Measurements from ENCODE around the gene MORC3.
"Not testable (repeated sequence)": the region's sequence is repeated elsewhere in the genome, so short reads cannot be mapped to it uniquely, and the experiment has no call there.

Gene MORC3

DNA sequence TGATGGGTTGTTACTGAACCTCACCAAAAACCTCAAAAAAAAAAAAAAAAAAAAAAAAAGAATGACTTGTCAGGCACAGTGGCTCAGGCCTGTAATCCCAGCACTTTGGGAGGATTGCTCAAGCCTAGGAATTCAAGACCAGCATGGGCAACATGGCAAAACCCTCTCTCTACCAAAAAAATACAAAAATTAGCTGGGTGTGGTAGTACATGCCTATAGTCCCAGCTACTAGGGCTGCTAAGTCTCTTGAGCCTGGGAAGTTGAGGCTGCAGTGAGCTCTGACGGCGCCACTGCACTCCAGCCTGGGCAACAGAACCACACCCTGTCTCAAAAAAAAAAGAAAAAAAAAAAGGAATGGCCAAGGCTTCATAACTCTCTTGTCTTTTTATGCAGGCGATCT is 76.3 kb downstream of the MORC3 start:
- no peak overlapping the region for H3K9ac ChIP-seq (ENCODE audit: low read depth in 1 of 2, low read length in 2 of 2)
- no peaks in the 10 kb centered on the region for H3K4me1 ChIP-seq (ENCODE audit: control insufficient read depth in 2 of 2, insufficient read depth in 2 of 2, low read length in 2 of 2)
- no peak overlapping the region for H3K27ac ChIP-seq (ENCODE audit: low read depth in 2 of 2, low read length in 2 of 2)
- H3K27me3 ChIP-seq (ENCODE audit: control insufficient read depth in 2 of 2, insufficient read depth in 2 of 2, low read length in 2 of 2), result no peaks in the 10 kb centered on the region
- H3K9me3 ChIP-seq (ENCODE audit: control insufficient read depth in 2 of 2, low read length in 2 of 2), result no peaks in the 10 kb centered on the region
- no peak overlapping the region for H3K4me3 ChIP-seq (ENCODE audit: low read length in 2 of 2)
- no peaks in the 10 kb centered on the region for H3K36me3 ChIP-seq (ENCODE audit: control insufficient read depth in 2 of 2, insufficient read depth in 2 of 2, low read length in 2 of 2)

DNA sequence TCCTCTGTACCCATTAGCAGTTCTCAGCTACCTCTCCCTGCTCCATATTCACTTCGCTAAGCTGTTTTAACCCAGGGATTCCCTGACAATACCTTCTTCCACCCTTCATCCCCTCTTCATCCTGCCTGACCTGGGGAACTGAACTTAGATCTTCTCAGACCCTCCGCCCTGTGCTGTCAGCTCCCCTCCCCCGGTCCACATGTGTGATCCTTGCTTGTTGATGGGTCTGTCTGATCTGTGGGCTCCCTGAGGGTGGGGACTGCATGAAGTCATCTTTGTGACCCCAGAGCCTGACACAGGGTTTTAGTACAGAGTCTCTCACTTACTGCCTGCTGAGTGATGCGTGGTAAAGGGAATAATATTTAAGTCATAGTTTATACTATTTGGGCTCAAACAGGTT is 77.0 kb downstream of the MORC3 start:
- no peak overlapping the region for H3K27ac ChIP-seq (ENCODE audit: low read depth in 2 of 2, low read length in 2 of 2)
- H3K27me3 ChIP-seq (ENCODE audit: control insufficient read depth in 2 of 2, insufficient read depth in 2 of 2, low read length in 2 of 2), result no peaks in the 10 kb centered on the region
- no peaks in the 10 kb centered on the region for H3K36me3 ChIP-seq (ENCODE audit: control insufficient read depth in 2 of 2, insufficient read depth in 2 of 2, low read length in 2 of 2)

DNA sequence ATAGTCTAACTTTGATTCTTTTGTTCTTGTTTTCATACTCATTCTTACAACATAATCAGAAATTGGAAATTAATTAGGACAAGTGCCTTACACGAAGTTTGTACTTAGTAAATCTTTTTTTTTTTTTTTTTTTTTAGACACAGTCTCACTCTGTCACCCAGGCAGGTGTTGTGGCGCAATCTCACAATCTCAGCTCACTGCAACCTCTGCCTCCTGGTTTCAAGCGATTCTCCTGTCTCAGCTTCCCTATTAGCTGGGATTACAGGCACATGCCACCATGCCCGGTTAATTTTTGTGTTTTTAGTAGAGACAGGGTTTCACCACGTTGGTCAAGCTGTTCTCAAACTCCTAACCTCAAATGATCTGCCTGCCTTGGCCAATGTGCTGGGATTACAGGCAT is 77.6 kb downstream of the MORC3 start:
- no peak overlapping the region for H3K27ac ChIP-seq (ENCODE audit: low read depth in 2 of 2, low read length in 2 of 2)
- no peak overlapping the region for H3K9ac ChIP-seq (ENCODE audit: low read depth in 1 of 2, low read length in 2 of 2)
- H3K27me3 ChIP-seq (ENCODE audit: control insufficient read depth in 2 of 2, insufficient read depth in 2 of 2, low read length in 2 of 2), result no peaks in the 10 kb centered on the region
- no peaks in the 10 kb centered on the region for H3K36me3 ChIP-seq (ENCODE audit: control insufficient read depth in 2 of 2, insufficient read depth in 2 of 2, low read length in 2 of 2)
- H3K4me1 ChIP-seq (ENCODE audit: control insufficient read depth in 2 of 2, insufficient read depth in 2 of 2, low read length in 2 of 2), result no peaks in the 10 kb centered on the region
- H3K4me3 ChIP-seq (ENCODE audit: low read length in 2 of 2), result no peak overlapping the region
- no peaks in the 10 kb centered on the region for H3K9me3 ChIP-seq (ENCODE audit: control insufficient read depth in 2 of 2, low read length in 2 of 2)

More for the DNA sequence above, 77.0 kb downstream of the MORC3 start:
- Histone ChIP-seq H3K4me1 (ENCODE audit: control insufficient read depth in 2 of 2, insufficient read depth in 2 of 2, low read length in 2 of 2) (no peaks in the 10 kb centered on the region), H3K9me3 (ENCODE audit: control insufficient read depth in 2 of 2, low read length in 2 of 2) (no peaks in the 10 kb centered on the region), H3K4me3 (ENCODE audit: low read length in 2 of 2) (no peak overlapping the region), H3K9ac (ENCODE audit: low read depth in 1 of 2, low read length in 2 of 2) (no peak overlapping the region)

DNA sequence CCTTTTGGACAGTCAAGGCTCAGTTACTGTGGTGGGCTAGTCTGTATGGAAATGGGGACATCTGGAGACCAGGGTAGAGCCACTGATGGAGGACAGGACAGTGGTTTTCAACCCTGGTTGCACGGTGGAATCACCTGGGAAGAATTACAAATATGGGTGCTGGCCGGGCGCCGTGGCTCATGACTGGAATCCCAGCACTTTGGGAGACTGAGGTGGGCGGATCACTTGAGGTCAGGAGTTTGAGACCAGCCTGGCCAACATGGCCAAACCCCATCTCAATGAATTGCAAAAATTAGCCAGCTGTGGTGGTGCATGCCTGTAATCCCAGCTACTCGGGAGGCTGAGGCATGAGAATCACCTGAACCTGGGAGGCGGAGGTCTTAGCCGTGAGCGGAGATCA is 79.7 kb downstream of the MORC3 start:
- not testable (repeated sequence) for H3K27me3 ChIP-seq (ENCODE audit: control insufficient read depth in 2 of 2, insufficient read depth in 2 of 2, low read length in 2 of 2); H3K9ac ChIP-seq (ENCODE audit: low read depth in 1 of 2, low read length in 2 of 2); H3K9me3 ChIP-seq (ENCODE audit: control insufficient read depth in 2 of 2, low read length in 2 of 2); H3K4me1 ChIP-seq (ENCODE audit: control insufficient read depth in 2 of 2, insufficient read depth in 2 of 2, low read length in 2 of 2); H3K4me3 ChIP-seq (ENCODE audit: low read length in 2 of 2); H3K27ac ChIP-seq (ENCODE audit: low read depth in 2 of 2, low read length in 2 of 2); H3K36me3 ChIP-seq (ENCODE audit: control insufficient read depth in 2 of 2, insufficient read depth in 2 of 2, low read length in 2 of 2)

DNA sequence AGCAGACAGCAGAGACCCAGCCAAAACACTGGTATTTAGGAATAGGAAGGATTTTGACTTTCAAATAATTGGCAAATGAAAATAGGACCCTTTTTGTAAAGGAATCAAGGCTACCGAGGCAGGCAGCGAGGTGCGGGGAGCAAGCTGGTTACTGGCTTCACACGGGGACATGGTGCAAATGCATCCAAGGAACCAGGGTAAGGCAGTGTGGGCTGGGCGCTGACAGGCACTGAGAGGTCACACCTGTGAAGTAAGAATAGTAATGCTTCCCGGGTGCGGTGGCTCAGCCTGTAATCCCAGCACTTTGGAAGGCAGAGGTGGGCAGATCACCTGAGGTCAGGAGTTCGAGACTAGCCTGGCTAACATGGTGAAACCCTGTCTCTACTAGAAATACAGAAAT is 80.7 kb downstream of the MORC3 start:
- H3K4me1 ChIP-seq (ENCODE audit: control insufficient read depth in 2 of 2, insufficient read depth in 2 of 2, low read length in 2 of 2), result no peaks in the 10 kb centered on the region
- no peaks in the 10 kb centered on the region for H3K27me3 ChIP-seq (ENCODE audit: control insufficient read depth in 2 of 2, insufficient read depth in 2 of 2, low read length in 2 of 2)
- no peak overlapping the region for H3K27ac ChIP-seq (ENCODE audit: low read depth in 2 of 2, low read length in 2 of 2)
- H3K4me3 ChIP-seq (ENCODE audit: low read length in 2 of 2), result no peak overlapping the region
- H3K36me3 ChIP-seq (ENCODE audit: control insufficient read depth in 2 of 2, insufficient read depth in 2 of 2, low read length in 2 of 2), result peaks cover 0 to 4% of the 10 kb centered on the region in 2 donors
- H3K9me3 ChIP-seq (ENCODE audit: control insufficient read depth in 2 of 2, low read length in 2 of 2), result no peaks in the 10 kb centered on the region
- H3K9ac ChIP-seq (ENCODE audit: low read depth in 1 of 2, low read length in 2 of 2), result no peak overlapping the region

DNA sequence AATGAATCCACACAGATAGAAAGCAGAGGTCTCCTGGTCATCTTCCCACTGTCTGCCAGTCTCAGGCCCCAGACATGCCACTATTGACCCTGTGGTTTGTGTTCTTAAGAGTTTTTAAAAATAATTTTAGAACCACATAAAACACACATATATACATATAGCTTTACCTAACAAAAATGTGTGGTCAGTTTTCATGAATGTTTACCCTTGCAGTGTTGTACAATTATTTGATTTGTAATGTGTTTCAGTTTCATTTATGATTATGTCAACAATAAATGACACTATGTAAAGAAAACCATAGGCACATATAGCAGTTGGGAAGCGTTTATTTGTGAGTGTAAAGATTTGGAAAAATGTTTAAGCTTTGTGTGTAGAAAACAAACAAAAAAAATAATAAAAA is 82.3 kb downstream of the MORC3 start:
- Histone ChIP-seq H3K4me3 (ENCODE audit: low read length in 2 of 2) (no peak overlapping the region), H3K27me3 (ENCODE audit: control insufficient read depth in 2 of 2, insufficient read depth in 2 of 2, low read length in 2 of 2) (no peaks in the 10 kb centered on the region), H3K9me3 (ENCODE audit: control insufficient read depth in 2 of 2, low read length in 2 of 2) (no peaks in the 10 kb centered on the region), H3K4me1 (ENCODE audit: control insufficient read depth in 2 of 2, insufficient read depth in 2 of 2, low read length in 2 of 2) (no peaks in the 10 kb centered on the region), H3K36me3 (ENCODE audit: control insufficient read depth in 2 of 2, insufficient read depth in 2 of 2, low read length in 2 of 2) (peaks cover 0 to 4% of the 10 kb centered on the region in 2 donors), H3K27ac (ENCODE audit: low read depth in 2 of 2, low read length in 2 of 2) (no peak overlapping the region), H3K9ac (ENCODE audit: low read depth in 1 of 2, low read length in 2 of 2) (no peak overlapping the region)

DNA sequence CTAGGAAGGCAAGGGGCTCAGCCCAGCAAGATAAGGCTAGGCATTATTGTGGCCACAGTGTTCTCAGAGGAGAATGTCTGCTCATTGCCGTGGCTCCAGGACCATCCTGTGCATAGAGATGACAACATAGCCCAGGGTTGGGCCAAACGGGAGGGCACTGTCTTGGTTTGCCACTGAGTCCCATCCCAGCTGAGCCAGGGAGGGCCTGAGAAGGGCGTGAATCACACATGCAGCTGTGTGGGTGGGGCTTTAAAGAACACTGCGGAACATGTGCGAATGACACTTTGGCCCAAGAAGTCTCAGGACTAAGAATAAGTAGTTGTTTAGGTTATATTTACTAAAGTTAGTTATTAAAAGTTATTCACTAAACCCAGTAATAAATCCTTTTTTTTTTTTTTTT is 83.7 kb downstream of the MORC3 start:
- Histone ChIP-seq H3K4me3 (ENCODE audit: low read length in 2 of 2) (no peak overlapping the region), H3K27me3 (ENCODE audit: control insufficient read depth in 2 of 2, insufficient read depth in 2 of 2, low read length in 2 of 2) (no peaks in the 10 kb centered on the region), H3K4me1 (ENCODE audit: control insufficient read depth in 2 of 2, insufficient read depth in 2 of 2, low read length in 2 of 2) (no peaks in the 10 kb centered on the region), H3K27ac (ENCODE audit: low read depth in 2 of 2, low read length in 2 of 2) (no peak overlapping the region), H3K9ac (ENCODE audit: low read depth in 1 of 2, low read length in 2 of 2) (no peak overlapping the region), H3K9me3 (ENCODE audit: control insufficient read depth in 2 of 2, low read length in 2 of 2) (no peaks in the 10 kb centered on the region), H3K36me3 (ENCODE audit: control insufficient read depth in 2 of 2, insufficient read depth in 2 of 2, low read length in 2 of 2) (peaks cover 0 to 4% of the 10 kb centered on the region in 2 donors)

DNA sequence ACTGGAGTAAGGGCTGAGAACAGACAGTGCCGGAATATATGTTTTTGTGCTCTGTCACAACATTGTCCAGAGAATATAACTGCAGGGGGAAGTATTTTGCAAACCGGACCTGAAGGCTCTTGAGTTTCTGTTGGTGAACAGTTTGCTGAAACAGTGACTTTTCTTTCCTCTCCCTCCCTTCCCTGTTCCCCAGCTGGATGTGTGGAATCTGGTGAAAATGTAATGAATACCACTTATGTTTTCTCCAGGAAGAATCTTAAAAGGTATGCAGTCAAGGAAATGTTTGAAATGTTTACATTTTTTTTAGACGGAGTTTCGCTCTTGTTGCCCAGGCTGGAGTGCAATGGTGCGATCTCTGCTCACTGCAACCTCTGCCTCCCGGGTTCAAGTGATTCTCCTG is 88.6 kb downstream of the MORC3 start:
- no peak overlapping the region for H3K27ac ChIP-seq (ENCODE audit: low read depth in 2 of 2, low read length in 2 of 2)
- no peak overlapping the region for H3K9ac ChIP-seq (ENCODE audit: low read depth in 1 of 2, low read length in 2 of 2)
- H3K36me3 ChIP-seq (ENCODE audit: control insufficient read depth in 2 of 2, insufficient read depth in 2 of 2, low read length in 2 of 2), result peaks cover 3 to 6% of the 10 kb centered on the region in 2 donors
- H3K9me3 ChIP-seq (ENCODE audit: control insufficient read depth in 2 of 2, low read length in 2 of 2), result no peaks in the 10 kb centered on the region
- H3K4me3 ChIP-seq (ENCODE audit: low read length in 2 of 2), result no peak overlapping the region
- no peaks in the 10 kb centered on the region for H3K4me1 ChIP-seq (ENCODE audit: control insufficient read depth in 2 of 2, insufficient read depth in 2 of 2, low read length in 2 of 2)
- no peaks in the 10 kb centered on the region for H3K27me3 ChIP-seq (ENCODE audit: control insufficient read depth in 2 of 2, insufficient read depth in 2 of 2, low read length in 2 of 2)

DNA sequence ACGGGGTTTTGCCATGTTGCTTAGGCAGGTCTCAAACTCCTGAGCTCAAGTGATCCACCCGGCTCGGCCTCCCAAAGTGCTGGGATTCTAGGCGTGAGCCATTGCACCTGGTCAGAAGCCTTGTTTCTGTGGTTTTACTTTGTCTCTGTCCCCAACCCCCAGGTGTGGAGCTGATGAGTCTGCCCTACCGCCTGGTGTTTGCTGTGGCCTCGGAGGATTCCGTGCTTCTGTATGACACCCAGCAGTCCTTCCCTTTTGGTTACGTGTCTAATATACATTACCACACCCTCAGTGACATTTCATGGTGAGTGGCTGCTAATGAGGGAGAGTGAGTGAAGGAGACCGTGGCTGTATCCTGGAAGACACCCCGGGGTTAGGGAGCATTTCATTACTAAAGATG is 91.3 kb downstream of the MORC3 start:
- H3K27ac ChIP-seq (ENCODE audit: low read depth in 2 of 2, low read length in 2 of 2), result no peak overlapping the region
- H3K36me3 ChIP-seq (ENCODE audit: control insufficient read depth in 2 of 2, insufficient read depth in 2 of 2, low read length in 2 of 2), result peaks cover 0 to 6% of the 10 kb centered on the region in 2 donors
- no peak overlapping the region for H3K4me3 ChIP-seq (ENCODE audit: low read length in 2 of 2)
- H3K4me1 ChIP-seq (ENCODE audit: control insufficient read depth in 2 of 2, insufficient read depth in 2 of 2, low read length in 2 of 2), result no peaks in the 10 kb centered on the region
- H3K9ac ChIP-seq (ENCODE audit: low read depth in 1 of 2, low read length in 2 of 2), result no peak overlapping the region
- H3K9me3 ChIP-seq (ENCODE audit: control insufficient read depth in 2 of 2, low read length in 2 of 2), result no peaks in the 10 kb centered on the region
- no peaks in the 10 kb centered on the region for H3K27me3 ChIP-seq (ENCODE audit: control insufficient read depth in 2 of 2, insufficient read depth in 2 of 2, low read length in 2 of 2)

DNA sequence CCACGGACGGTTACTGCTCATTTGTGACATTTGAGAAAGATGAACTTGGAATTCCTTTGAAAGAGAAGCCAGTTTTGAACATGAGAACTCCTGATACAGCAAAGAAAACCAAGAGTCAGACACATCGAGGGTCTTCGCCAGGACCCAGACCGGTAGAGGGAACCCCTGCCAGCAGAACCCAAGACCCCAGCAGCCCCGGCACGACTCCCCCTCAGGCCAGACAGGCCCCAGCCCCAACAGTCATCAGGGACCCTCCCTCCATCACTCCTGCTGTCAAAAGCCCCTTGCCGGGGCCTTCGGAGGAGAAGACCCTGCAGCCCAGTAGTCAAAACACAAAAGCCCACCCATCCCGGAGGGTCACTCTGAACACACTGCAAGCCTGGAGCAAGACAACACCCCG is 92.9 kb downstream of the MORC3 start:
- H3K27me3 ChIP-seq (ENCODE audit: control insufficient read depth in 2 of 2, insufficient read depth in 2 of 2, low read length in 2 of 2), result no peaks in the 10 kb centered on the region
- H3K4me1 ChIP-seq (ENCODE audit: control insufficient read depth in 2 of 2, insufficient read depth in 2 of 2, low read length in 2 of 2), result no peaks in the 10 kb centered on the region
- H3K9me3 ChIP-seq (ENCODE audit: control insufficient read depth in 2 of 2, low read length in 2 of 2), result no peaks in the 10 kb centered on the region
- H3K27ac ChIP-seq (ENCODE audit: low read depth in 2 of 2, low read length in 2 of 2), result no peak overlapping the region
- H3K9ac ChIP-seq (ENCODE audit: low read depth in 1 of 2, low read length in 2 of 2), result no peak overlapping the region
- H3K36me3 ChIP-seq (ENCODE audit: control insufficient read depth in 2 of 2, insufficient read depth in 2 of 2, low read length in 2 of 2), result peaks cover 0 to 6% of the 10 kb centered on the region in 2 donors
- H3K4me3 ChIP-seq (ENCODE audit: low read length in 2 of 2), result no peak overlapping the region

DNA sequence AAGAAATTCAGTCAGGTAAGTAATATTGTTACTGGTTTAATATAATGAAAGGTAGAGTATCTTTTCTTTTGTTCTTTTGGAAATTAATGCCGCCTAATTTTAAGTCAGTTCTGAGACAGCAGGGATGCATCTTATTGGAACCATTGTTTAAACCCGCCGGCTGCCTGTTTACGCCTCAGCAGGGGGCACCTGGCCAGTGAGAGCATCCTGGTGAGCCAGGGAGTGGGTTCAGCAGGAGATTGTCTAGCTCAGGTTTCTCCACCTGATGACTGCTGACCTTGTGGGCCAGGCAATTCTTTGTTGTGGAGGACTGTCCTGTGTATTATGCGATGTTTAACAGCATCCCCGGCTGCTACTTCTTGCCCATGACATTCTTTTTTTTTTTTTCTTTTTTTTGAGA is 95.4 kb downstream of the MORC3 start:
- H3K27ac ChIP-seq (ENCODE audit: low read depth in 2 of 2, low read length in 2 of 2), result no peak overlapping the region
- no peaks in the 10 kb centered on the region for H3K9me3 ChIP-seq (ENCODE audit: control insufficient read depth in 2 of 2, low read length in 2 of 2)
- no peak overlapping the region for H3K4me3 ChIP-seq (ENCODE audit: low read length in 2 of 2)
- H3K27me3 ChIP-seq (ENCODE audit: control insufficient read depth in 2 of 2, insufficient read depth in 2 of 2, low read length in 2 of 2), result no peaks in the 10 kb centered on the region
- no peaks in the 10 kb centered on the region for H3K4me1 ChIP-seq (ENCODE audit: control insufficient read depth in 2 of 2, insufficient read depth in 2 of 2, low read length in 2 of 2)
- no peak overlapping the region for H3K9ac ChIP-seq (ENCODE audit: low read depth in 1 of 2, low read length in 2 of 2)
- H3K36me3 ChIP-seq (ENCODE audit: control insufficient read depth in 2 of 2, insufficient read depth in 2 of 2, low read length in 2 of 2), result peaks cover 0 to 6% of the 10 kb centered on the region in 2 donors

Data from mucosa of rectum (tissue), 2 donors.